ENCODE data around the gene CAV3.

The CAV3 gene

DNA sequence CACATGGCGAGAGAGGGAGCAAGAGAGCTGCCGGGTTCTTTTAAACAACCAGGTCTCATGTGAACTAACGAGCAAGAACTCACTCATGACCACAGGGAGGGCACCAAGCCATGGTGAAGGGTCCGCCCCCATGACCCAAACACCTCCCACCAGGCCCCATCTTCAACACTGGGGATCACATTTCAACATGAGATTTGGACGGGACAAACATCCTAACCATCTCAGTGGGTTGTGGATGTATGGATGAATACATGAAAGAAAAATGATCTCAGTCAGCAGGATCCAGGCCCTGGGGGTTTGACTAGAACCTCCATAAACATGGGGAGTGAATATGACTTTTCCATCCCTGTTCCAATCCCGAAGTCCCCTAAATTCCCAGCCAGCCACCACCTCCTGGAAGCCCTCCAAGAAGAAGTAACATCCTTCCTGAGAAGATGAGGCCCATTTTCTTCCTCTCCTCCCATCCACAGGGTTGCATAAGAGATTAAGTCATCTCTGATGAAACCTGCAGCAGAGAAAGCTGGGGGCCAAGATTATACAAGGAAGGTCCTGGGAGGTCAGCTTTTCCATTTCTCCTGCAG lies 9.5 kb downstream of the CAV3 start:
- H3K4me1 Mint-ChIP-seq (ENCODE audit: low read depth) = no peaks in the 10 kb centered on the region
- H3K27me3 Mint-ChIP-seq (ENCODE audit: low read depth) = peaks cover 2% of the 10 kb centered on the region
- no peak for DNase-seq (ENCODE audit: low spot score)
- no peaks in the 10 kb centered on the region for H3K9me3 Mint-ChIP-seq
- H3K4me3 Mint-ChIP-seq = no peak overlapping the region
- H3K36me3 Mint-ChIP-seq (ENCODE audit: low read depth) = no peaks in the 10 kb centered on the region
- H3K27ac Mint-ChIP-seq = no peak overlapping the region

DNA sequence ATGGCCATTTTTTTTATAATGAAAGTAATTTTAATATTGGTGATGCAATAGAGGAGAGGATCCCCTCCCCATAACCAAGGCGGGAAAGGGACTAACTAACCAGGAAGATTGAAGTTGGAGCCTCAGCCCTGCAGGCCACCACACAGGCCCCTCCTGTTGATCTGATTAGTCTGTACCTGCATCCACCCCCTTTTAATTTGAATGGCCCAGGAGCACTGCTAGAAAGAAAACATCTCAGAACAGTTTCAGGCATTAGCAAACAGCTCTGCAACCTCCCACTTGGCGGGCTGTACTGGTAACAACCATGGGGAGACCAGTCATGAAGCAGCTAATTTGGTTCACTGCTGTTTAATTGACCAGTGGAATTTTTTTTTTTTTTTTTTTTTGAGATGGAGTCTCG lies 10.3 kb downstream of the CAV3 start:
- DNase-seq (ENCODE audit: low spot score) = no peak
- Mint-ChIP-seq H3K9me3 (no peaks in the 10 kb centered on the region), H3K4me3 (no peak overlapping the region), H3K4me1 (ENCODE audit: low read depth) (no peaks in the 10 kb centered on the region), H3K27me3 (ENCODE audit: low read depth) (peaks cover 2% of the 10 kb centered on the region), H3K27ac (no peak overlapping the region), H3K36me3 (ENCODE audit: low read depth) (no peaks in the 10 kb centered on the region)

DNA sequence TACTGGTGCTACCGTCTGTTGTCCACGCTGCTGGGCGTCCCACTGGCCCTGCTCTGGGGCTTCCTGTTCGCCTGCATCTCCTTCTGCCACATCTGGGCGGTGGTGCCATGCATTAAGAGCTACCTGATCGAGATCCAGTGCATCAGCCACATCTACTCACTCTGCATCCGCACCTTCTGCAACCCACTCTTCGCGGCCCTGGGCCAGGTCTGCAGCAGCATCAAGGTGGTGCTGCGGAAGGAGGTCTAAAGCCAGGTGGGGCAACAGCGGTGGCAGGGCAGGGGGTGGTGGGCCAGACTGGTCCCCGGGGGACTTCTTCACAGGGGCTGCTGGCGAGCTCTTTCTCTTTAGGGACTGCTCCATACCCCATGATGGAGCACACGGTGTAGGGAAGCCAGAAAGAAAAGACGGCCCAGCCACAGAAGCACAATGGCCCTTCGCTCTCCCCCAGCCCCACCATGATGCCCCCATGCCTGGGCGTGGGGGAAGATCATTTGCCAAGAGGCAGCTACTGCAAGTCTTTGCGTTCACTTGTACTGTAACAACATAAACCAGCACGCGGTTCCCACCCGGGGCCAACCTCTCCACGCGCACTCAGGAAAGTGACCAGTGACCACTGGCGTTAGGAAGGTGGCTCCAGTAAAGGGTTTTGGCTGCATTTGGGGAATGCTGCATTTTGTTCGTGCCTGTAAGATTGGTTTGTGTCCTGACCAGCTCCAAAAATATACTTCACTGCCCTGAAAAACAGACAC lies 12.2 kb downstream of the CAV3 start:
- Mint-ChIP-seq H3K36me3 (ENCODE audit: low read depth) (no peaks in the 10 kb centered on the region), H3K27ac (no peak overlapping the region), H3K9me3 (no peaks in the 10 kb centered on the region), H3K4me1 (ENCODE audit: low read depth) (no peaks in the 10 kb centered on the region), H3K27me3 (ENCODE audit: low read depth) (peaks cover 2% of the 10 kb centered on the region), H3K4me3 (no peak overlapping the region)
- DNase-seq (ENCODE audit: low spot score) = no peak

DNA sequence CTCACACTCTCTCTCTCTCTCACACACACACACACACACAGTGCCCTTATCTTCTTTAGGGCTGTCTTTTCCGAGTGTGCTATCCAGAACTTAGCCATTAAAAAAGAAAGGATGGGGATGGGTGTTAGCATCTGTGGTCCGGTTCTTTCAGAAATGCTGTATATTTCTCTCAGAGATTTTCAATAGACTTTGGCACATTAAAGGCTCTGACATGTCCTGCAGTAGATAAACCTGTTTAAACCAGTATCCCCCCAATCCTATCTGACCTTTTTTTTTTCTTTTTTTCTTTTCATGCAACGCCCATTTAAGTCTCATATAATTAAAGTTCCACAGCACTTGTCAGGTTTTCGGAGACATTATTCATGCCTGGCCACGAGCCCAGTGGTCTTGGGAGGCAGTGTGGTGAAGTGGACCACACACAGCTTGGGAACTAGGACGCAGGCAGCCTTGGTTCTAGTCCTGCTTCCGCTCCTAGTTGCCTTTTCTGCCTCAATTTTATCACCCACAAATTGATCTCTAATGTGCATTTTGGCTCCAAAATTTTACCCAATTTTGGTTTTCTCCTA lies 13.3 kb downstream of the CAV3 start:
- Mint-ChIP-seq H3K4me1 (ENCODE audit: low read depth) (no peaks in the 10 kb centered on the region), H3K27ac (no peak overlapping the region), H3K27me3 (ENCODE audit: low read depth) (no peaks in the 10 kb centered on the region), H3K36me3 (ENCODE audit: low read depth) (no peaks in the 10 kb centered on the region), H3K4me3 (no peak overlapping the region), H3K9me3 (no peaks in the 10 kb centered on the region)
- DNase-seq (ENCODE audit: low spot score) = no peak

DNA sequence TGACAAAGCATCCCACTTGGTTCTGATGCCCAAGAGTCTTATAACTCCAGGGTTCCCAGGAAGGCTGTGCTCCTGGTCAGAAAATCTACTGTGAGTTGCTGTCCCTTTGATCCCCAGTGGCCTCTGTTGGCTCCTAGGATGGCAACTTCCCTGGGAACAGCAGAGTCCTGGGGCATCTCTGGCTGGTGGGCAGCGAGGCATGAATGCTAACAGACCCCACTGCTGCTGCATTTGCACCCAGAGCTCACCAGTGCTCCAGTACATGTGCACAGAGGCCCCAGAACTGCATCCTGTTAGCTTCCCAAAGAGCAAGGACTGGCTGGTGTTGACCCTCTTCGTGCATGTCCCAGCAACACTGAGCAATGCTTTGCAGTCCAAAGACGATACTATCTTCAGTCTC lies 15.7 kb downstream of the CAV3 start:
- H3K27ac Mint-ChIP-seq = no peak overlapping the region
- H3K9me3 Mint-ChIP-seq = no peaks in the 10 kb centered on the region
- H3K27me3 Mint-ChIP-seq (ENCODE audit: low read depth) = no peaks in the 10 kb centered on the region
- H3K4me3 Mint-ChIP-seq = no peak overlapping the region
- DNase-seq (ENCODE audit: low spot score) = no peak
- H3K36me3 Mint-ChIP-seq (ENCODE audit: low read depth) = no peaks in the 10 kb centered on the region
- no peaks in the 10 kb centered on the region for H3K4me1 Mint-ChIP-seq (ENCODE audit: low read depth)

DNA sequence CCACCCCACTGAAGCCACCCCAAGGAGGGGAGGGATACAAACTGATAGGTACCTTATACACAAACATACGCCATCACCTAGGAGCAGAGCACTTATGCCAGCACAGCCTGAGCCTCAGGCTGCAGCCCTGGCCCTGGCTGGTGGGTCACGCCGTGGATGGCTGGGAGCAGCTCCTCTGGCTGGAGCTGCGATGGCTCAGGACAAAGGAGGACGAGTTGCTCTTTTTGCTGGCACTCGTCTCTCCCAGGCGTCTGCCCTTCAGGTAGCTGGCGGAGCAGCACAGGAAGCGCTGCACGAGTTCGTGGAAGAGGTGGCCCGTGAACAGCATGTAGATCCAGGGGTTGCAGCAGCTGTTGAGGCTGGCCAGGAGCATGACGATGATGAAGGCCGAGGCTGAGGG lies 19.2 kb downstream of the CAV3 start:
- Mint-ChIP-seq H3K4me1 (ENCODE audit: low read depth) (no peaks in the 10 kb centered on the region), H3K27me3 (ENCODE audit: low read depth) (no peaks in the 10 kb centered on the region), H3K4me3 (no peak overlapping the region), H3K27ac (no peak overlapping the region), H3K9me3 (no peaks in the 10 kb centered on the region), H3K36me3 (ENCODE audit: low read depth) (no peaks in the 10 kb centered on the region)
- no peak for DNase-seq (ENCODE audit: low spot score)

DNA sequence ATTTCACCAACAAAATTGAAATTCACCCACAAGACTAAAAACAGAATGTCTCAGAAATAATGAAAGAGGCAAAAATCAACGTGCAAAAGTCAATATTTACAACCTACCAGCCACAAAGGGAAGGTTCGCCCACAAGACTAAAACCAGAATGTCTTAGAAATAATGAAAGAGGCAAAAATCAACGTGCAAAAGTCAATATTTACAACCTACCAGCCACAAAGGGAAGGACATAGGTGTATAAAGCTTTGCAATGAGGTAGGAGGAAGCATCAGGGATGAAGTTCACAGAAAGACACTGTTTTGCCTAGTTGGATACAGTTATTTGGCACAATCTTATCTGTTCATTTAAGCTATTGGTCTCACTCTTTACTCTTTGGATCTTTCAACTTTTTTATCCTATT lies 21.5 kb downstream of the CAV3 start:
- Mint-ChIP-seq H3K4me1 (ENCODE audit: low read depth) (no peaks in the 10 kb centered on the region), H3K9me3 (no peaks in the 10 kb centered on the region), H3K27ac (no peak overlapping the region), H3K27me3 (ENCODE audit: low read depth) (no peaks in the 10 kb centered on the region), H3K4me3 (no peak overlapping the region), H3K36me3 (ENCODE audit: low read depth) (no peaks in the 10 kb centered on the region)
- DNase-seq (ENCODE audit: low spot score) = no peak

DNA sequence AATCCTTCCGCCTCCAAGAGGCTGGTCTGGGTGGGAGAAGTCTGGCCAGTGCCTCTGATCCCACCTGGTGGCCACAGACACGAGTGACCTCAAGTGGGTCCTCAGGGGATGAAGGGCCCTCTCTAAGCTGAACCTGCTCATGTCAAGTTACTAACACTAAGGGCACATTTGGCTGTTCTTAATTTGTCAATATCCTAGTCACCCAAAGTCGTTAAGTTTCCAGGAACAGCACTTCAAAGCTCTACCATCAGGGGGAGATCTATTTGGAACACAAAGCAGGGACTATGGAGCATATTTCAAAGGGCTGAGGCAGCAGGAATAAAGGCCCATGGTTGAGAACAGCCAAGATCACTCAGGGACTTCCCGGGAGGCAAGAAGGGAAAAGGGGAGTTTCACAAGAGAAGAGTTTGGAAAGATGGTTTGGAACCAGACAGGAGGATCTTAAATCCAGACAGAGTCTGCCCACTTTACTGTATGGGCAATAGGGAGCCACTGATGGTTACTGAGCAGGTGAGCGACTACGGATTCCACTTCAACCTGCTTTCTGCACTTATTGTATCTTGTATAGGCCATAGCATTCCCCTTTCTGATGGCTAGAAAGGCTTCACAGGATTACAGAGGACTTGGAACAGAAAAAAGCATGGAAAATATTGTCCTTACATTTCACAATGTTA lies 22.1 kb downstream of the CAV3 start:
- Mint-ChIP-seq H3K27ac (no peak overlapping the region), H3K27me3 (ENCODE audit: low read depth) (no peaks in the 10 kb centered on the region), H3K9me3 (no peaks in the 10 kb centered on the region), H3K4me3 (no peak overlapping the region), H3K4me1 (ENCODE audit: low read depth) (no peaks in the 10 kb centered on the region), H3K36me3 (ENCODE audit: low read depth) (no peaks in the 10 kb centered on the region)
- DNase-seq (ENCODE audit: low spot score) = no peak

DNA sequence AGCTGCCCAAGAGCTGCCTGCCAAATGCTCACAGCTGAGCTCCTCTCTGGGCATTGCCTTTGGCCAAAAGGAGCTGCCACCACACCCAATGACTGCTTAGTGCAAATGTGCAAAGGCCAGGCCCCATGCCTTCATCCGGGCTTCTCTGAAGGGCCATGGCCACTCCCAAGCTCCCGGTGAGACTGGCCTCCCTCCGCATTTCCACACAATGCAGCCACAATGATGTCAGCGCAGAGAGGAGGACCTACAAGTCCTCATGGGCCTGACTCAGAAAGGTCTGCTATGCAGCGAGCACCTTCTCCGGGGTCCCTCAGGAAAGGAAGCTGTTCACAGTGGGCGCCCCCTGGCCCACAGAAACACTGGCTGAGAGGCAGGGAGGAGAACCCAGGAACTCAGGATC lies 23.1 kb downstream of the CAV3 start:
- H3K9me3 Mint-ChIP-seq = no peaks in the 10 kb centered on the region
- no peaks in the 10 kb centered on the region for H3K27me3 Mint-ChIP-seq (ENCODE audit: low read depth)
- H3K4me3 Mint-ChIP-seq = no peak overlapping the region
- H3K36me3 Mint-ChIP-seq (ENCODE audit: low read depth) = no peaks in the 10 kb centered on the region
- no peak overlapping the region for H3K27ac Mint-ChIP-seq
- no peak for DNase-seq (ENCODE audit: low spot score)
- no peaks in the 10 kb centered on the region for H3K4me1 Mint-ChIP-seq (ENCODE audit: low read depth)

DNA sequence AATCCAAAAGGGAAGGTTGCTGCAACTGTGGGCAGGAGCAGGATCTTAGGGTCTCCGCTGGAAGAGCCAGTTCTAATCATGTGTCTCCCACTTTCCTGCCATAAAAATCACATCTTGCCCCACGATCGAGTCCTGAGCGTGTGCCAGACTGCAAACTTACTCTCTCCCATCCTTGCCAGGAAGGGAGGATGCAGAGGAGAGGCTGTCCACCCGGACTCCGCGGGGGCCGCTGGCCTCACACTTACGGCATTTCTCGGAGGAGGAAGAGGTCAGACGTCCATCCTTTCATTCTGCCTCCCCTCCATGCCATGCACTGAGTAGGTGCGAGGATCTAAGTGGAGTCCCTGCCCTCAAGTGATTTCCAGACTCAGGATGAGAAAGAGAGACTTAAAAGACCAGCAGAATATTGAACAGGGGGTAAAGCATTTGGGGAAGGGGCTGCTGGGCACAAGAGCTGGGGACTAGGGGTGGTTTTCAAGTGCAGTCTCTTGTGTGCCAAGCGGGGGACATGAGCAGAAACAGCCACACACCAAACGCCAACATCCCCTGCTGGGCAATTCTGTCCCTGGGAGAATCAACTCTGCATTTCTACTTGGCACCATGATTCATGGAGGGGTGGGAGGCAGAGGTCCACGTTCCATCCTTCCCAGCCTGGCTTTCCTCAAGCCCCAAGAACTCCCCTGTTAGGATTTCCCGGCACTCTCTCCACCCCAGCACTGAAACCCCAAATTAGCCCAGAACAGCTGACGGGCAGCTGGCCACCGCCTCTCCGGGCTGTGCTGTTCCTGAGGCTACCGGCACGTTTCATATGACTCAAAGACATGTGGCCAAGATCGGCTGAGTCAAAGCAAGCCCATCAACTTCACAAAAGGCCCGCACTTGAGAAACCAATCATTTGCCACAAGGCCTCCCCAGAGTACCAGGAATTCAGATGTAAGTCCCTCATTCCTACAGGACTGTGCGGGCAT lies 24.2 kb downstream of the CAV3 start:
- no peak overlapping the region for H3K4me3 Mint-ChIP-seq
- no peaks in the 10 kb centered on the region for H3K4me1 Mint-ChIP-seq (ENCODE audit: low read depth)
- no peak for DNase-seq (ENCODE audit: low spot score)
- H3K9me3 Mint-ChIP-seq = no peaks in the 10 kb centered on the region
- no peaks in the 10 kb centered on the region for H3K27me3 Mint-ChIP-seq (ENCODE audit: low read depth)
- H3K27ac Mint-ChIP-seq = no peak overlapping the region
- H3K36me3 Mint-ChIP-seq (ENCODE audit: low read depth) = no peaks in the 10 kb centered on the region

DNA sequence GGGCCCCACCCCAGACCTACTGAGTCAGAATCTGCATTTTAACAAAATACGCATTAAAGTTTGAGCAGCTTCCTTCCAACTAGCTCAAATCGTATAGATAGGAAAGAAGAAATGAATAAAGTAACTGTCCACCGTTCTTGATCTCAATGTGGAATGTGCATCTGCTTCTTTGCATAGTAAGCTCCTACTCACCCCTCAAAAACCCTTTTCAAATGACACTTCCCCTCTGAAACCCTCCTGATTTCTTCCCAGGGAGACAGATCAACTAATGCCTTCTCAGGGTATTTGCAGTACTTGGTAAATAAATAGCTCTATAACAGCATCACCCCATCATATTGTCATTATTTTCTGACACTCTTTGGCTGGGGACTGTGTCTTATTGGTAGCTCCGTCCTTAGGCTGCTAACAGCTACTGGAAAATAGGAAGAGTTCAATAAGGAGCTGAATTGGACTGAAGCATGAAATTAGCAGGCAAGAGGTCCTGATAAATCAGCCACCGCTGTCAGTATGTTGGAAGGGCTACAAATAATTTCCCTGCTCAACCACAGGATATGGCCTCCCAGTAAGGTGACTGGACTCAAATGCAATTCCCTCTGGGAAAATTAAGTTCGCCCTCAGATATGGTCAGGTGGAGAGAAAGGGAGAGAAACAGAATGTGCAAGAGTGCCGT lies 25.6 kb downstream of the CAV3 start:
- no peak overlapping the region for H3K4me3 Mint-ChIP-seq
- no peaks in the 10 kb centered on the region for H3K36me3 Mint-ChIP-seq (ENCODE audit: low read depth)
- no peaks in the 10 kb centered on the region for H3K27me3 Mint-ChIP-seq (ENCODE audit: low read depth)
- H3K9me3 Mint-ChIP-seq = no peaks in the 10 kb centered on the region
- no peaks in the 10 kb centered on the region for H3K4me1 Mint-ChIP-seq (ENCODE audit: low read depth)
- no peak overlapping the region for H3K27ac Mint-ChIP-seq
- DNase-seq (ENCODE audit: low spot score) = no peak

DNA sequence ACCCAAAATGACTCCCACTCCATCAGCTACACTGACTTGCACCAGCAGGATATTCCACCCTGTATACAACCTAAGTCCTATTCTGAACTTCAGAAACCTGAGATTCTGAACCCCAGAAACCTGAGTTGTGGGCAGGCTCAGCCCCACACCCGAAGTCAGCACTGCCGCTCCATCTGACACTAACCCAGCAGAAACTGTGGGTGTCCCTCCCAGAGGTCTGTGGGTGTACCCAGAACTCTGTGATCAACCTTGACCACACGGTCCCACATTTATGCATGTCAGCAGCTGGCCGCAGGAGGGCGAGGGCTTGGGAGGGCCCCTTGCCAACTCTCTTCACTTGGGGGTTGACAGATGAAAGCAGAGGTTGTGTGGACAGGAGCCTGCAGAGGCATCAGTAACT lies 26.5 kb downstream of the CAV3 start:
- no peaks in the 10 kb centered on the region for H3K9me3 Mint-ChIP-seq
- H3K4me1 Mint-ChIP-seq (ENCODE audit: low read depth) = no peaks in the 10 kb centered on the region
- no peak for DNase-seq (ENCODE audit: low spot score)
- no peak overlapping the region for H3K27ac Mint-ChIP-seq
- H3K27me3 Mint-ChIP-seq (ENCODE audit: low read depth) = no peaks in the 10 kb centered on the region
- no peaks in the 10 kb centered on the region for H3K36me3 Mint-ChIP-seq (ENCODE audit: low read depth)
- H3K4me3 Mint-ChIP-seq = no peak overlapping the region

DNA sequence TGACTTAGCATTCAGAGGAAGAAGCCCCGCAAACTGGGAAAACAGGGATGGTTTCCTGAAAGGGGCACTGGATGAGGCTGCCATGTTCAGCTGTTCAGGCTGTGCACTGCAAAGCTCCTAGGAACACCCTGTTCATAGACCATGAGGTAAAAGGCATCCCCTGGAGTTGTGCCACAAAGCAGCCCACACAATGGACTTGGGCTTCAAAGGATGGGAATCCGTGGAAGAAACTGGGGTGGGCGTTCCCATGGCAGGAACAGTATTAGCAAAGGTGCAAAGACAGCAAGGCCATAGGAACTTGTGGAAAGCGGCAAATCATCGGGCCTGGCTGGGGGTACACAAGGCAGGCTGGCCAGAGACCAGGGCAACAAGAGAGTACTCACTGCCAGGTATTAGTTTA lies 26.9 kb downstream of the CAV3 start:
- DNase-seq (ENCODE audit: low spot score) = no peak
- Mint-ChIP-seq H3K27ac (no peak overlapping the region), H3K4me3 (no peak overlapping the region), H3K4me1 (ENCODE audit: low read depth) (no peaks in the 10 kb centered on the region), H3K27me3 (ENCODE audit: low read depth) (no peaks in the 10 kb centered on the region), H3K9me3 (no peaks in the 10 kb centered on the region), H3K36me3 (ENCODE audit: low read depth) (no peaks in the 10 kb centered on the region)

Data from T-helper 2 cell treated with Interferon-gamma antibody and Interleukin-4, amounts not matched to agents 5 μg/mL and 100 μg/mL, for 36 hours (primary cell).